ENCODE results near the gene SNX20.

- no peak for TF ChIP-seq CTCF (IDR thresholded peaks at IDR 0.05)
- TF ChIP-seq POLR2A (IDR thresholded peaks at IDR 0.05) = no peak
These were observed 44.2 kb downstream of the SNX20 start for GRCh38 chr16:50636753-50637374.
